Measurements from ENCODE around the gene PCGF2. TPM values are rescaled to one million over a fixed set of nuclear protein-coding genes. Genes with fewer than 3 reads are reported as not detected.

Gene PCGF2
- total and polyA plus RNA-seq, 9 of the 15 experiments (the other 6 are each of a cell fraction or from before 2014, with no cell fraction given) = 1.3 to 33.4 (median 7.0) TPM

DNA sequence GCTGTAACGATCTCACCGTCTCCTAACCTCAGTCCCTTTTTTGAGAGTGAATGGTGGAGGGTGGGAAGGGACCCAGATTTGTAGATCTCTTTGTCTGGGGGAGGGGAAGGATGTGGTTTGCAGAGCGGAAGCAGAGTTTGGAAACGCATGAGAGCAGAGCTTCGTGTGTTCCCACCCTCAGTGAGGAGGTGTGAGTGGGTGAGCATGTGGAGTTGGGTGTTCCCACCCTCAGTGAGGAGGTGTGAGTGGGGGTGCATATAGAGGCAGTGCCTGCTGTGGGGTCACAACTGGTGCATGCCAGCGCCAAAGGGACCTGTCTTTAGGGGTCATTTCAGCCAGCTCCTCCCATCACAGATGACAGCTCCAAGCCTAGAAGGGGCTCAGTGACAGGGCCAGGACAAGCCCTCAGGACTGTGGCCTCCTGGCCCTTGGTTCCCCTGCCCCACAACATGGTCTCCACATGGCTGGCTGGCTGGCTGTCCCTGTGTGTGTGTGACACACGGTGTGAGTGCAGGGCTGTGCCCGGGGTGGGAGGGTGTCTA is 19.8 kb downstream of the PCGF2 start (continued):
- TF ChIP-seq, protein P1, sequence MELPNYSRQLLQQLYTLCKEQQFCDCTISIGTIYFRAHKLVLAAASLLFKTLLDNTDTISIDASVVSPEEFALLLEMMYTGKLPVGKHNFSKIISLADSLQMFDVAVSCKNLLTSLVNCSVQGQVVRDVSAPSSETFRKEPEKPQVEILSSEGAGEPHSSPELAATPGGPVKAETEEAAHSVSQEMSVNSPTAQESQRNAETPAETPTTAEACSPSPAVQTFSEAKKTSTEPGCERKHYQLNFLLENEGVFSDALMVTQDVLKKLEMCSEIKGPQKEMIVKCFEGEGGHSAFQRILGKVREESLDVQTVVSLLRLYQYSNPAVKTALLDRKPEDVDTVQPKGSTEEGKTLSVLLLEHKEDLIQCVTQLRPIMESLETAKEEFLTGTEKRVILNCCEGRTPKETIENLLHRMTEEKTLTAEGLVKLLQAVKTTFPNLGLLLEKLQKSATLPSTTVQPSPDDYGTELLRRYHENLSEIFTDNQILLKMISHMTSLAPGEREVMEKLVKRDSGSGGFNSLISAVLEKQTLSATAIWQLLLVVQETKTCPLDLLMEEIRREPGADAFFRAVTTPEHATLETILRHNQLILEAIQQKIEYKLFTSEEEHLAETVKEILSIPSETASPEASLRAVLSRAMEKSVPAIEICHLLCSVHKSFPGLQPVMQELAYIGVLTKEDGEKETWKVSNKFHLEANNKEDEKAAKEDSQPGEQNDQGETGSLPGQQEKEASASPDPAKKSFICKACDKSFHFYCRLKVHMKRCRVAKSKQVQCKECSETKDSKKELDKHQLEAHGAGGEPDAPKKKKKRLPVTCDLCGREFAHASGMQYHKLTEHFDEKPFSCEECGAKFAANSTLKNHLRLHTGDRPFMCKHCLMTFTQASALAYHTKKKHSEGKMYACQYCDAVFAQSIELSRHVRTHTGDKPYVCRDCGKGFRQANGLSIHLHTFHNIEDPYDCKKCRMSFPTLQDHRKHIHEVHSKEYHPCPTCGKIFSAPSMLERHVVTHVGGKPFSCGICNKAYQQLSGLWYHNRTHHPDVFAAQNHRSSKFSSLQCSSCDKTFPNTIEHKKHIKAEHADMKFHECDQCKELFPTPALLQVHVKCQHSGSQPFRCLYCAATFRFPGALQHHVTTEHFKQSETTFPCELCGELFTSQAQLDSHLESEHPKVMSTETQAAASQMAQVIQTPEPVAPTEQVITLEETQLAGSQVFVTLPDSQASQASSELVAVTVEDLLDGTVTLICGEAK (IDR thresholded peaks at IDR 0.05) = peak; percentile 70
- TF ChIP-seq, protein P1 (CRISPR knock-in tag; IDR thresholded peaks at IDR 0.05) = no peak
- TF ChIP-seq KDM1A (IDR thresholded peaks at IDR 0.05) (peak in 1 of 2 experiments; percentile 15; a peak in 1 of 4 replicates), HSF4 (CRISPR knock-in tag; IDR thresholded peaks at IDR 0.05; ENCODE audit: borderline replicate concordance) (no peak), ZNF212 (CRISPR knock-in tag; IDR thresholded peaks at IDR 0.05) (no peak), SP2 (IDR thresholded peaks at IDR 0.05; ENCODE audit: extremely low read depth, low read depth, low read length, poor library complexity, severe bottlenecking) (no peak), SMAD2 (IDR thresholded peaks at IDR 0.05; ENCODE audit: low read depth, low read length) (no peak), GTF2F1 (IDR thresholded peaks at IDR 0.05; ENCODE audit: low read depth, low read length) (no peak), E2F3 (CRISPR knock-in tag; IDR thresholded peaks at IDR 0.05) (0 out of 2 replicates have a peak, but pooled peaks have one; percentile 49)
- TF ChIP-seq, protein P2, sequence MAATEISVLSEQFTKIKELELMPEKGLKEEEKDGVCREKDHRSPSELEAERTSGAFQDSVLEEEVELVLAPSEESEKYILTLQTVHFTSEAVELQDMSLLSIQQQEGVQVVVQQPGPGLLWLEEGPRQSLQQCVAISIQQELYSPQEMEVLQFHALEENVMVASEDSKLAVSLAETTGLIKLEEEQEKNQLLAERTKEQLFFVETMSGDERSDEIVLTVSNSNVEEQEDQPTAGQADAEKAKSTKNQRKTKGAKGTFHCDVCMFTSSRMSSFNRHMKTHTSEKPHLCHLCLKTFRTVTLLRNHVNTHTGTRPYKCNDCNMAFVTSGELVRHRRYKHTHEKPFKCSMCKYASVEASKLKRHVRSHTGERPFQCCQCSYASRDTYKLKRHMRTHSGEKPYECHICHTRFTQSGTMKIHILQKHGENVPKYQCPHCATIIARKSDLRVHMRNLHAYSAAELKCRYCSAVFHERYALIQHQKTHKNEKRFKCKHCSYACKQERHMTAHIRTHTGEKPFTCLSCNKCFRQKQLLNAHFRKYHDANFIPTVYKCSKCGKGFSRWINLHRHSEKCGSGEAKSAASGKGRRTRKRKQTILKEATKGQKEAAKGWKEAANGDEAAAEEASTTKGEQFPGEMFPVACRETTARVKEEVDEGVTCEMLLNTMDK (IDR thresholded peaks at IDR 0.05; ENCODE audit: borderline replicate concordance, insufficient read depth, low read depth, low read length, poor library complexity, severe bottlenecking) = no peak
- TF ChIP-seq, protein P3, sequence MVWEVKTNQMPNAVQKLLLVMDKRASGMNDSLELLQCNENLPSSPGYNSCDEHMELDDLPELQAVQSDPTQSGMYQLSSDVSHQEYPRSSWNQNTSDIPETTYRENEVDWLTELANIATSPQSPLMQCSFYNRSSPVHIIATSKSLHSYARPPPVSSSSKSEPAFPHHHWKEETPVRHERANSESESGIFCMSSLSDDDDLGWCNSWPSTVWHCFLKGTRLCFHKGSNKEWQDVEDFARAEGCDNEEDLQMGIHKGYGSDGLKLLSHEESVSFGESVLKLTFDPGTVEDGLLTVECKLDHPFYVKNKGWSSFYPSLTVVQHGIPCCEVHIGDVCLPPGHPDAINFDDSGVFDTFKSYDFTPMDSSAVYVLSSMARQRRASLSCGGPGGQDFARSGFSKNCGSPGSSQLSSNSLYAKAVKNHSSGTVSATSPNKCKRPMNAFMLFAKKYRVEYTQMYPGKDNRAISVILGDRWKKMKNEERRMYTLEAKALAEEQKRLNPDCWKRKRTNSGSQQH (CRISPR knock-in tag; IDR thresholded peaks at IDR 0.05) = peak; percentile 63; the same call in 1 of the 2 replicates

Data from K562 (cell line).